NB4 (cell line): ENCODE data around the gene DOCK3.

ENCODE experiments used
- DNase-seq: peaks from one replicate; pipeline ENCODE4 v3.0.0; 2010; ENCODE audit warnings: low read depth
- H3K4me3 ChIP-seq: one replicate; pipeline ENCODE4 v1.5.1; 2011; ENCODE audit warnings: mild to moderate bottlenecking, low read depth, low read length, moderate library complexity
- MYC ChIP-seq: IDR thresholded peaks from 2 replicates; pipeline ENCODE4 v1.6.1; 2011; ENCODE audit warnings: low read depth, low read length
- POLR2A ChIP-seq: IDR thresholded peaks from 2 replicates; pipeline ENCODE4 v1.6.1; 2011; ENCODE audit warnings: mild to moderate bottlenecking; ENCODE audit not compliant: insufficient read length; ENCODE audit errors: extremely low read depth
- TF ChIP-seq, protein P1 (sequence below): IDR thresholded peaks from one replicate; pipeline ENCODE4 v1.5.1; 2012; ENCODE audit warnings: low read depth, low read length
- TF ChIP-seq, protein P2 (sequence below): IDR thresholded peaks from 2 replicates; pipeline ENCODE4 v1.6.1; 2011; ENCODE audit warnings: low read depth, low read length

DOCK3 gene

DNA sequence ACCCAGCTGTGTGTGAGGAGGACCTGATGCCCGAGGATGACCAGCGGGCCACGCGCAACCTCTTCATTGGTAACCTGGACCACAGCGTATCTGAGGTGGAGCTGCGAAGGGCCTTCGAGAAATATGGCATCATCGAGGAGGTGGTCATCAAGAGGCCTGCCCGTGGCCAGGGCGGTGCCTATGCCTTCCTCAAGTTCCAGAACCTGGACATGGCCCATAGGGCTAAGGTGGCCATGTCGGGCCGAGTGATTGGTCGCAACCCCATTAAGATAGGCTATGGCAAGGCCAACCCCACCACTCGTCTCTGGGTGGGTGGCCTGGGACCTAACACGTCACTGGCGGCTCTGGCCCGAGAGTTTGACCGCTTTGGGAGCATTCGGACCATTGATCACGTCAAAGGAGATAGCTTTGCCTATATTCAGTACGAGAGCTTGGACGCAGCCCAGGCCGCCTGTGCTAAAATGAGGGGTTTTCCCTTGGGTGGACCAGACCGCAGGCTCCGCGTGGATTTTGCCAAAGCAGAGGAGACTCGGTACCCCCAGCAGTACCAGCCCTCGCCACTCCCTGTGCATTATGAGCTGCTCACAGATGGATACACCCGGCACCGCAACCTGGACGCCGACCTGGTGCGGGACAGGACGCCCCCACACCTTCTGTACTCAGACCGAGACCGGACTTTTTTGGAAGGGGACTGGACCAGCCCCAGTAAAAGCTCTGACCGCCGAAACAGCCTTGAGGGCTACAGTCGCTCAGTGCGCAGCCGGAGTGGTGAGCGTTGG, 717.8 kb downstream of the DOCK3 start:
- peak overlapping the region; percentile 71 for H3K4me3 ChIP-seq
- TF ChIP-seq, protein P1, sequence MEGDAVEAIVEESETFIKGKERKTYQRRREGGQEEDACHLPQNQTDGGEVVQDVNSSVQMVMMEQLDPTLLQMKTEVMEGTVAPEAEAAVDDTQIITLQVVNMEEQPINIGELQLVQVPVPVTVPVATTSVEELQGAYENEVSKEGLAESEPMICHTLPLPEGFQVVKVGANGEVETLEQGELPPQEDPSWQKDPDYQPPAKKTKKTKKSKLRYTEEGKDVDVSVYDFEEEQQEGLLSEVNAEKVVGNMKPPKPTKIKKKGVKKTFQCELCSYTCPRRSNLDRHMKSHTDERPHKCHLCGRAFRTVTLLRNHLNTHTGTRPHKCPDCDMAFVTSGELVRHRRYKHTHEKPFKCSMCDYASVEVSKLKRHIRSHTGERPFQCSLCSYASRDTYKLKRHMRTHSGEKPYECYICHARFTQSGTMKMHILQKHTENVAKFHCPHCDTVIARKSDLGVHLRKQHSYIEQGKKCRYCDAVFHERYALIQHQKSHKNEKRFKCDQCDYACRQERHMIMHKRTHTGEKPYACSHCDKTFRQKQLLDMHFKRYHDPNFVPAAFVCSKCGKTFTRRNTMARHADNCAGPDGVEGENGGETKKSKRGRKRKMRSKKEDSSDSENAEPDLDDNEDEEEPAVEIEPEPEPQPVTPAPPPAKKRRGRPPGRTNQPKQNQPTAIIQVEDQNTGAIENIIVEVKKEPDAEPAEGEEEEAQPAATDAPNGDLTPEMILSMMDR, result no peak
- TF ChIP-seq, protein P2, sequence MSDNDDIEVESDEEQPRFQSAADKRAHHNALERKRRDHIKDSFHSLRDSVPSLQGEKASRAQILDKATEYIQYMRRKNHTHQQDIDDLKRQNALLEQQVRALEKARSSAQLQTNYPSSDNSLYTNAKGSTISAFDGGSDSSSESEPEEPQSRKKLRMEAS, result no peak
- no peak for TF ChIP-seq POLR2A
- no peak for TF ChIP-seq MYC
- DNase-seq, result no peak

DNA sequence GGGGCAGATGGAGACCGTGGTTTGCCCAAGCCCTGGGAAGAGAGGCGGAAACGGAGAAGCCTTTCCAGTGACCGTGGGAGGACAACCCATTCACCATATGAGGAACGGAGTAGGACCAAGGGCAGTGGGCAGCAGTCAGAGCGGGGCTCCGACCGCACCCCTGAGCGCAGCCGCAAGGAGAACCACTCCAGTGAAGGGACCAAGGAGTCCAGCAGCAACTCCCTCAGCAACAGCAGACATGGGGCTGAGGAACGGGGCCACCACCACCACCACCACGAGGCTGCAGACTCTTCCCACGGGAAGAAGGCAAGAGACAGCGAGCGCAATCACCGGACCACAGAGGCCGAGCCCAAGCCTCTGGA, 718.4 kb downstream of the DOCK3 start:
- no peak for DNase-seq

DNA sequence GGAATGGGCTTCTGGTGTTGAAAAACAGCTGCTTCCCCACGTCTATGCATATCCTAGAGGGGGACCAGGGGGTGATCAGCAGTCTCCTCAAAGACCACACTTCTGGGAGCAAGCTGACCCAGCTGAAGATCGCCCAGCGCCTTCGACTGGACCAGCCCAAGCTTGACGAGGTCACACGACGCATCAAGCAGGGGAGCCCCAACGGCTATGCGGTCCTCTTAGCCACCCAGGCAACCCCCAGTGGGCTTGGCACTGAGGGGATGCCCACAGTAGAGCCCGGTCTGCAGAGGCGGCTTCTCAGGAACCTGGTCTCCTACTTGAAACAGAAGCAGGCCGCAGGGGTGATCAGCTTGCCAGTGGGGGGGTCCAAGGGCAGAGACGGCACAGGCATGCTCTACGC, 718.8 kb downstream of the DOCK3 start:
- TF ChIP-seq, protein P1, result no peak
- no peak for TF ChIP-seq MYC
- no peak overlapping the region for H3K4me3 ChIP-seq
- DNase-seq, result no peak

More for the DNA sequence above, 718.4 kb downstream of the DOCK3 start:
- H3K4me3 ChIP-seq, result no peak overlapping the region
- TF ChIP-seq MYC (no peak), POLR2A (no peak)
- TF ChIP-seq, protein P2, result no peak
- TF ChIP-seq, protein P1, result no peak

DNA sequence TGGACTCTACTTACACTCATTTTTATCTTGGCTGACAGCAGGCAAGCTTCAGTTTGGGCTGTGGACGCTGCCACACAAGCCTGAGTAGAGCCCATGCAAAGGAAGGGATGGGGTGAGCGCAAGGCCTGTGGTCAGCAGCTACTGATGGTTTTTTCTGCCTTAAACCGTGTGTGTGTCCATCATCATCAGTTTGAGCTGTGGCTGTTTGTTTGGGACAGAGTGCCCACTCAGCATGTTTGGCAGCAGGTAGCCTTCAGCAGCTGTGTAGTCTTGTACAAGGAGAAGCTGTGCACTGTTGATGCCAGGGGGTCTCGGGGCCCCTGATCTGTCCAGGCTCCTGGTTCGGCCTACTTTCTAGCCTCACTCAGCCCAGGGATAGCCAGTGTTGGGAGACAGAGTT, 719.8 kb downstream of the DOCK3 start:
- H3K4me3 ChIP-seq, result no peak overlapping the region
- DNase-seq, result no peak
- TF ChIP-seq, protein P2, result no peak
- no peak for TF ChIP-seq MYC
- TF ChIP-seq, protein P1, result no peak
- no peak for TF ChIP-seq POLR2A

DNA sequence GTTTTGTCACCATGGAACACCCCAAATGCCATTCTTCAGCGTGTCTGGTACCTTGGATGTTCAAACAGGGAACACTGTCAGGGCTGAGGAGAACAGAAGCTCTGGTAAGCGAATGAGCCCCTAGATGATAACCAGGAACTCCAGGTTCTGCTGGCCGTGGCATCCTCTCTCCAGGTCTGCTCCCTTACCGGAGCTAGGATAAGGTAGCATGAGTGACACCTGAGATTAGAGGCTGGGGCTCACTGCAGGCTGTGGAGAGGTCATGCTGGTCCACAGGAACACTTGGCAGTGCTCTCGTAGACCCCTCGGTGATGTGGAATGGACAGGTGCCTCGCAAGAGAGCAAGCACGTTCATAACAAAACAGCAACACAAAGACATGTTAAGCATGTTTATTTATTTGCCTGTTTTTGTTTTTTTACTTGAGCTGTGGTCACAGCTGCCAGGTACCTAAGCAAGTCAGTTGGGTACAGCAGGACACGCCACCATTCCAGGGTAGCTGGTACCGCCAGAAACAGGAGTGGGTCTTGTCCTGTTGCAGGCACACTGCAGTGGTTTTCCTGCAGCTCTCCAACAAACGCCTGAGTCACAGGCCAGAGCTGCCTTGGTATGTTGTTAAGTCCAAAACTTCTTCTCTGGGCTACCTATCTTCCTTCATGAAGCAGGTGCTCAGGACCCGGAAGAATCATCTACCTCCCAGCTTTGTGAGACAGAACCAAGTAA, 720.9 kb downstream of the DOCK3 start:
- DNase-seq, result no peak
- no peak overlapping the region for H3K4me3 ChIP-seq
- TF ChIP-seq MYC, result no peak

DNA sequence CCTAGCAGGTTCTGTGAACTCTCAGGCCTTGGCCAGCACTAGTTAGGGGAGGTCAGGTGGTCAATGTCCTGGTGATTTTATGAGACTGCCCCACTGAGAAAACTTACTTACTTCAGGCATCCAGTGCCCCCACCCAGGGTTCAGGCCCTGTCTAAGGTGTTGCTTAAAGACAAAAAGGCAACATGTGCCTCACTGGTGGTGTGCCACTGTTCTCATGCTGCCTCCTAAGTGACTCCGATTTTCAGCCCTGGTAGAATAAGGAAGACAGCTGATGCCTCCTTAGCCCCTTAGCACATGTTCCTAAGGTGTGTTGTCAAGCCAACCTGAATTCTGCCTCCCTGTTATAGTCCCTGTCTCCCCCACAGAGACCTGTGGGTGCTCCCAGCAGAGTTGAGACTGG, 721.7 kb downstream of the DOCK3 start:
- no peak for TF ChIP-seq POLR2A
- no peak for TF ChIP-seq MYC
- TF ChIP-seq, protein P1, result no peak
- TF ChIP-seq, protein P2, result no peak
- DNase-seq, result no peak
- H3K4me3 ChIP-seq, result no peak overlapping the region
